ENCODE measurements around the gene ZNF593OS. TPM values are rescaled to one million over a fixed set of nuclear protein-coding genes. Genes with fewer than 3 reads are reported as not detected.

The ZNF593OS gene
- total and polyA plus RNA-seq, 10 of the 15 experiments (the other 5 are each of a cell fraction or from before 2014, with no cell fraction given), result 0.16 to 1.7 (median 0.59) TPM; not detected in 6

GRCh38 chr1:26197301-26197700 is 25.7 kb upstream of the ZNF593OS start:
- in situ Hi-C loops (cut with MboI) (no loop called here), intact Hi-C loops (cut with micrococcal nuclease; ENCODE audit: unreplicated experiment) (no loop called here)
- ATAC-seq, result no peak
- BruUV-seq (replicated peaks), result no TSS peak
- Histone ChIP-seq H2AFZ (ENCODE audit: control insufficient read depth, low read depth, low read length) (no peak overlapping the region), H3K36me3 (ENCODE audit: control insufficient read depth in 2 of 2, insufficient read depth in 2 of 2, low read length in 1 of 2) (no peaks in the 10 kb centered on the region), H3K27me3 (replicated peaks in 1 of 2; ENCODE audit: control insufficient read depth in 2 of 2, insufficient read depth in 2 of 2, low read length in 1 of 2) (no peaks in the 10 kb centered on the region), H3K27ac (ENCODE audit: control insufficient read depth, insufficient read depth) (no peak overlapping the region), H3K4me1 (ENCODE audit: control insufficient read depth, insufficient read depth, low read length) (no peaks in the 10 kb centered on the region), H3K9ac (ENCODE audit: control insufficient read depth, insufficient read depth, low read length) (no peak overlapping the region), H4K20me1 (ENCODE audit: control insufficient read depth, insufficient read depth) (no peaks in the 10 kb centered on the region), H3K4me2 (ENCODE audit: control insufficient read depth, insufficient read depth) (no peak overlapping the region), H3K9me3 (replicated peaks; ENCODE audit: control insufficient read depth, insufficient read depth, low read length) (no peaks in the 10 kb centered on the region), H3K79me2 (ENCODE audit: control insufficient read depth, insufficient read depth, low read length) (no peaks in the 10 kb centered on the region), H3K4me3 (no peak overlapping the region)
- ChIA-PET RAD21 (ENCODE audit: unreplicated experiment) (no interaction called here), SMC1A (ENCODE audit: uncharacterized antibody, unreplicated experiment) (no interaction called here), CTCF (no interaction called here), POLR2A (no interaction called here)
- no peak for TF ChIP-seq MEF2B (IDR thresholded peaks at IDR 0.05; ENCODE audit: partially characterized antibody, poor library complexity, severe bottlenecking)
- no peak for TF ChIP-seq TBL1XR1 (IDR thresholded peaks at IDR 0.05; ENCODE audit: low read depth, low read length)
- no peak for TF ChIP-seq GATAD2B (conservative IDR thresholded peaks at IDR 0.05; ENCODE audit: low read depth)
- no peak for TF ChIP-seq HSF1 (IDR thresholded peaks at IDR 0.05; ENCODE audit: low read depth, low read length)
- TF ChIP-seq ZNF384 (IDR thresholded peaks at IDR 0.05; ENCODE audit: borderline replicate concordance, low read depth, low read length), result no peak
- TF ChIP-seq NRF1 (conservative IDR thresholded peaks at IDR 0.05; ENCODE audit: low read depth, low read length), result no peak
- no peak for TF ChIP-seq POLR2AphosphoS5 (IDR thresholded peaks at IDR 0.05; ENCODE audit: low read length)
- no peak for FAIRE-seq
- DNase-seq (ENCODE audit: low read depth, low spot score), result no peak
- WGBS (ENCODE audit: insufficient coverage, insufficient replicate concordance, low lambda C conversion rate, missing lambda C conversion rate), result 31% methylated on average over 3 of the region's 3 CpGs

- H3K4me3 ChIP-seq, result no peak overlapping the region
- H3K27ac ChIP-seq (ENCODE audit: control insufficient read depth, insufficient read depth), result no peak overlapping the region
- no peaks in the 10 kb centered on the region for H4K20me1 ChIP-seq (ENCODE audit: control insufficient read depth, insufficient read depth)
- POLR2A ChIA-PET, result no interaction called here
- RAD21 ChIA-PET (ENCODE audit: unreplicated experiment), result no interaction called here
- H3K36me3 ChIP-seq (ENCODE audit: control insufficient read depth in 2 of 2, insufficient read depth in 2 of 2, low read length in 1 of 2), result no peaks in the 10 kb centered on the region
- no peaks in the 10 kb centered on the region for H3K9me3 ChIP-seq (replicated peaks; ENCODE audit: control insufficient read depth, insufficient read depth, low read length)
- WGBS (ENCODE audit: insufficient coverage, insufficient replicate concordance, low lambda C conversion rate, missing lambda C conversion rate), result 43% methylated on average over 2 of the region's 3 CpGs
- no peak for DNase-seq (ENCODE audit: low read depth, low spot score)
- SMC1A ChIA-PET (ENCODE audit: uncharacterized antibody, unreplicated experiment), result no interaction called here
- no peak for FAIRE-seq
- H3K4me1 ChIP-seq (ENCODE audit: control insufficient read depth, insufficient read depth, low read length), result no peaks in the 10 kb centered on the region
- in situ Hi-C loops (cut with MboI), result no loop called here
- CTCF ChIA-PET, result interaction anchor here (1.0 kb wide), 1 partner anchor 222 kb away, joined by 3 read pairs; no protein-coding TSS in a partner anchor
- ATAC-seq, result no peak
- no peak overlapping the region for H3K4me2 ChIP-seq (ENCODE audit: control insufficient read depth, insufficient read depth)
- BruUV-seq (replicated peaks), result no TSS peak
- intact Hi-C loops (cut with micrococcal nuclease; ENCODE audit: unreplicated experiment), result no loop called here
- no peaks in the 10 kb centered on the region for H3K79me2 ChIP-seq (ENCODE audit: control insufficient read depth, insufficient read depth, low read length)
- no peak for TF ChIP-seq RAD51 (IDR thresholded peaks at IDR 0.05)
- no peak for TF ChIP-seq ATF2 (IDR thresholded peaks at IDR 0.05; ENCODE audit: low read length)
- TF ChIP-seq RFX5 (IDR thresholded peaks at IDR 0.05; ENCODE audit: low read depth, low read length), result no peak
- no peak for TF ChIP-seq JUND (IDR thresholded peaks at IDR 0.05; ENCODE audit: low read depth, low read length)
- no peak for TF ChIP-seq ZNF622 (IDR thresholded peaks at IDR 0.05)
- no peak for TF ChIP-seq ETV6 (conservative IDR thresholded peaks at IDR 0.05 in 1 of 2, IDR thresholded peaks at IDR 0.05 in 1 of 2; ENCODE audit: borderline replicate concordance in 1 of 2, low read depth in 1 of 2)
- TF ChIP-seq ATF3 (IDR thresholded peaks at IDR 0.05; ENCODE audit: borderline replicate concordance, extremely low read depth, low read depth, low read length), result no peak
- TF ChIP-seq POLR2AphosphoS2 (IDR thresholded peaks at IDR 0.05; ENCODE audit: low read depth, low read length), result no peak
- TF ChIP-seq CHD1 (IDR thresholded peaks at IDR 0.05; ENCODE audit: low read depth, low read length), result no peak
- no peak for TF ChIP-seq CBX3 (IDR thresholded peaks at IDR 0.05; ENCODE audit: borderline replicate concordance, low read depth)
- H3K9ac ChIP-seq (ENCODE audit: control insufficient read depth, insufficient read depth, low read length), result no peak overlapping the region
- no peak overlapping the region for H2AFZ ChIP-seq (ENCODE audit: control insufficient read depth, low read depth, low read length)
- H3K27me3 ChIP-seq (replicated peaks in 1 of 2; ENCODE audit: control insufficient read depth in 2 of 2, insufficient read depth in 2 of 2, low read length in 1 of 2), result no peaks in the 10 kb centered on the region
These were observed 24.2 kb upstream of the ZNF593OS start for GRCh38 chr1:26195805-26196204.

All from GM12878 (cell line).